Muscle layer of colon (tissue), 2 donors: ENCODE results near the gene PLCH2.

ENCODE experiments used
- H3K27ac ChIP-seq: one replicate; pipeline ENCODE4 v1.7.0; 2013; ENCODE audit warnings: low read depth, mild to moderate bottlenecking, low read length, moderate library complexity
- H3K27me3 ChIP-seq, 2 donors: one replicate each; pipeline ENCODE4 v1.7.0; 2013; ENCODE audit warnings: low read length in 2 of 2, mild to moderate bottlenecking in 2 of 2; ENCODE audit not compliant: insufficient read depth in 2 of 2, control insufficient read depth in 1 of 2
- H3K36me3 ChIP-seq: one replicate; pipeline ENCODE4 v1.7.0; 2013; ENCODE audit warnings: mild to moderate bottlenecking, low read length; ENCODE audit not compliant: insufficient read depth
- H3K4me1 ChIP-seq: one replicate; pipeline ENCODE4 v1.7.0; 2013; ENCODE audit warnings: mild to moderate bottlenecking, low read length; ENCODE audit not compliant: insufficient read depth
- H3K4me3 ChIP-seq, 2 donors: one replicate each; pipeline ENCODE4 v1.7.0; 2013; ENCODE audit warnings: low read length in 2 of 2, low read depth in 1 of 2, mild to moderate bottlenecking in 1 of 2, moderate library complexity in 1 of 2
- H3K9ac ChIP-seq: one replicate; pipeline ENCODE4 v1.7.0; 2013; ENCODE audit warnings: low read length
- H3K9me3 ChIP-seq: one replicate; pipeline ENCODE4 v1.7.0; 2013; ENCODE audit warnings: mild to moderate bottlenecking, low read length
- donor health status: abdominal sarcoma.
- donor health status: Adenocarcinoma of cecum.

The PLCH2 gene

GRCh38 chr1:2443277-2444137 lies 32.6 kb upstream of the PLCH2 start:
- Histone ChIP-seq H3K36me3 (no peaks in the 10 kb centered on the region), H3K9ac (no peak overlapping the region), H3K9me3 (no peaks in the 10 kb centered on the region), H3K27ac (no peak overlapping the region), H3K27me3 (peaks cover 4 to 38% of the 10 kb centered on the region in 2 donors), H3K4me1 (no peaks in the 10 kb centered on the region), H3K4me3 (no peak overlapping the region)

GRCh38 chr1:2444138-2444591 lies 31.9 kb upstream of the PLCH2 start:
- peaks cover 4 to 38% of the 10 kb centered on the region in 2 donors for H3K27me3 ChIP-seq
- H3K27ac ChIP-seq: no peak overlapping the region

GRCh38 chr1:2445162-2445822 lies 30.8 kb upstream of the PLCH2 start:
- no peaks in the 10 kb centered on the region for H3K36me3 ChIP-seq
- no peak overlapping the region for H3K9ac ChIP-seq
- no peak overlapping the region for H3K4me3 ChIP-seq
- H3K9me3 ChIP-seq: no peaks in the 10 kb centered on the region
- H3K27me3 ChIP-seq: peaks cover 4 to 45% of the 10 kb centered on the region in 2 donors
- no peaks in the 10 kb centered on the region for H3K4me1 ChIP-seq
- no peak overlapping the region for H3K27ac ChIP-seq

More at GRCh38 chr1:2444138-2444591, 31.9 kb upstream of the PLCH2 start:
- H3K9me3 ChIP-seq: no peaks in the 10 kb centered on the region
- no peaks in the 10 kb centered on the region for H3K36me3 ChIP-seq
- H3K9ac ChIP-seq: no peak overlapping the region
- H3K4me3 ChIP-seq: no peak overlapping the region
- H3K4me1 ChIP-seq: no peaks in the 10 kb centered on the region

GRCh38 chr1:2445823-2446215 lies 30.3 kb upstream of the PLCH2 start:
- H3K27me3 ChIP-seq: peaks cover 4 to 45% of the 10 kb centered on the region in 2 donors
- H3K9ac ChIP-seq: no peak overlapping the region
- no peak overlapping the region for H3K27ac ChIP-seq
- H3K36me3 ChIP-seq: no peaks in the 10 kb centered on the region
- no peaks in the 10 kb centered on the region for H3K9me3 ChIP-seq
- no peak overlapping the region for H3K4me3 ChIP-seq
- H3K4me1 ChIP-seq: no peaks in the 10 kb centered on the region

- H3K4me3 ChIP-seq: no peak overlapping the region
- no peak overlapping the region for H3K27ac ChIP-seq
- no peaks in the 10 kb centered on the region for H3K36me3 ChIP-seq
- no peaks in the 10 kb centered on the region for H3K9me3 ChIP-seq
- H3K9ac ChIP-seq: no peak overlapping the region
- H3K4me1 ChIP-seq: no peaks in the 10 kb centered on the region
- peaks cover 4 to 51% of the 10 kb centered on the region in 2 donors for H3K27me3 ChIP-seq
Measured at GRCh38 chr1:2446394-2446793, 29.7 kb upstream of the PLCH2 start.

DNA sequence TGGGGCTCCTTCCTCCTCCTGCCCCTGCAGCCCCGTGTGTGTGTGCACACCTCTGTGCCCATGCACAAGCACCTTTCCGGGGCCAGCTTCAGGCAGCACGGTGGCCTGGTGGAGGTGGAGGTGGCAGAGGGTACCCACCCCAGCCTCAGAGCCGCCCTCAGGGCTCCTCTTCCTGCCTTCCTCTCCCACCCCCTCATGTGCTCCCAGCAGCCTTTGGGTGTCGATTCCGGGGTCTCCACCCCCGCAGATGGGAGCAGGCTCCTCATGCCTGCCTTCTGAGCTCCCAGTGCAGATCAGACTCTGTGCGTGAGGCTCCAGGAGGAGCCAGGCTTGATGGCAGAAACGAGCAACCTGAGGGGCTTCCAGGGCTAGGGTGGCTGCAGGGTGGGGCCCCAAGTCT lies 29.2 kb upstream of the PLCH2 start:
- H3K27me3 ChIP-seq: peaks cover 4 to 52% of the 10 kb centered on the region in 2 donors

DNA sequence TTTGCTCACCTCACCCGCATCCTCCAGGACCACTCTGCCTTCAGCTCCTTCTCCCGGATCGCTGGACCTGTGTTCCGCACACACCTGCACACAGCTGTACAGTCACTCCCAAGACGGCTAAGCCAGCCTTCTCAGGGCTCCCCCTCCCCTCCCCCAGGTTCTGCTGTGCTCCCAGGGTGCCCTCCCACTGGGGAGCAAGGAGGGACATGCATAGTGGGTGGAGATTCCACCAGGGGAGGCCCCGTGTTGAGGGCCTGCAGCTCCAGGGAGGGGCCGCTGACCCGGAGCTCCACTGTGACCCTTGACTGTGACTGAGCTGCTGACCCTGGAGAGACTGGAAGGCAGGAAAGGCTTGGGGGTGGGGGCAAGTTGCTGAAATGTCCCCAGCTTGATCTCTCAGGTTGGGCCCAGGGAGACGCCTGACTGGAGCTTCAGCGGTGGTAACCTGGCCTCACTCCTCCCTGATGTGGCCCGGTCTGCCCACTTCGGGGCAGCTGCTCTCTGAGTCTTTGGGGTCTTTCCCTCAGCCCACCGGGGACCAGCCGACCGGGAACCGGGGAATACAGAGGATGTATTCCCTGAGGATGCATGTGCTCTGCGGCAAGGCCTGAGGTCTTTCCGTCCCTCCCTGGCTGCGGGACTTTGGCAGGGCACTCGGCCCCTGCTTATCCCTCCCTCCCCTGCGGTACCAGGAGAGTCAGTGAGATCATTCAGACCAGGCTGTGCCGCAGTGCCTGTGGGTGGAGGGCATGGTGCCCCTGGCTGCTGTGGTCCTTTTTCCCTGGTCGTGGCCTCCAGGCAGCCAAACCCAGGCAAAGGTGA lies 28.6 kb upstream of the PLCH2 start:
- Histone ChIP-seq H3K9me3 (no peaks in the 10 kb centered on the region), H3K9ac (no peak overlapping the region), H3K4me3 (no peak overlapping the region), H3K36me3 (no peaks in the 10 kb centered on the region), H3K27me3 (peaks cover 4 to 50% of the 10 kb centered on the region in 2 donors), H3K4me1 (no peaks in the 10 kb centered on the region), H3K27ac (no peak overlapping the region)

More for the DNA sequence above, 29.2 kb upstream of the PLCH2 start:
- Histone ChIP-seq H3K27ac (no peak overlapping the region), H3K4me3 (no peak overlapping the region), H3K9ac (no peak overlapping the region), H3K36me3 (no peaks in the 10 kb centered on the region), H3K4me1 (no peaks in the 10 kb centered on the region), H3K9me3 (no peaks in the 10 kb centered on the region)

DNA sequence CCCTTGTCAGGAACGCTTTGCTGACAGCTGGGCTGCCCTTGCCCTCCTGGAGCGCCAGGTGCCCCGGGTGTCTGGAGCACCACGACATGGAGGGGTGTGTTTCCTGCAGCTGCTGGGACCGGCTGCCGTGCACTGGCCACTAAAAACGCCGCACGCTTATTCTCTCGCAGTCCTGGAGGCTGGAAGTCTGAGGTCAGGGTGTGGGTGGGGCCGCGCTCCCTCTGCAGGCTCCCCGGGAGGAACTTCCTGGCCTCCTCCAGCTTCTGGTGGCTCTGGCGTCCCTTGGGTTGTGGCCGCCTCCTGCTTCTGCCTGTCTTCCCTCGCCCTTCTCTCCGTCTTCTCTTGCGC lies 28.0 kb upstream of the PLCH2 start:
- no peaks in the 10 kb centered on the region for H3K4me1 ChIP-seq
- no peak overlapping the region for H3K9ac ChIP-seq
- no peaks in the 10 kb centered on the region for H3K9me3 ChIP-seq
- peaks cover under 1 to 50% of the 10 kb centered on the region in 2 donors for H3K27me3 ChIP-seq
- H3K27ac ChIP-seq: no peak overlapping the region
- H3K36me3 ChIP-seq: no peaks in the 10 kb centered on the region
- no peak overlapping the region for H3K4me3 ChIP-seq

- no peak overlapping the region for H3K9ac ChIP-seq
- H3K27ac ChIP-seq: no peak overlapping the region
Measured at GRCh38 chr1:2449636-2450454, 26.2 kb upstream of the PLCH2 start.

GRCh38 chr1:2451741-2452140 lies 24.3 kb upstream of the PLCH2 start:
- Histone ChIP-seq H3K9ac (no peak overlapping the region), H3K9me3 (no peaks in the 10 kb centered on the region), H3K27ac (no peak overlapping the region), H3K4me1 (no peaks in the 10 kb centered on the region), H3K27me3 (peaks cover 0 to 57% of the 10 kb centered on the region in 2 donors), H3K36me3 (no peaks in the 10 kb centered on the region), H3K4me3 (no peak overlapping the region)

More at GRCh38 chr1:2449636-2450454, 26.2 kb upstream of the PLCH2 start:
- H3K36me3 ChIP-seq: no peaks in the 10 kb centered on the region
- H3K9me3 ChIP-seq: no peaks in the 10 kb centered on the region
- no peaks in the 10 kb centered on the region for H3K4me1 ChIP-seq
- peaks cover 0 to 59% of the 10 kb centered on the region in 2 donors for H3K27me3 ChIP-seq
- H3K4me3 ChIP-seq: no peak overlapping the region
